PFSK-1 (cell line): ENCODE results near the gene MRPL27.

Experiments used
- FOXP2 ChIP-seq: optimal IDR thresholded peaks from 2 replicates; pipeline ENCODE3; 2011; ENCODE audit warnings: borderline replicate concordance, control low read depth, inconsistent platforms; ENCODE audit not compliant: insufficient read depth; ENCODE audit errors: extremely low read length, extremely low read depth
- POLR2AphosphoS5 ChIP-seq: IDR thresholded peaks from 2 replicates; pipeline ENCODE4 v1.6.1; 2012; ENCODE audit warnings: low read depth, mild to moderate bottlenecking, control low read depth, low read length, moderate library complexity
- SIN3A ChIP-seq: IDR thresholded peaks from 2 replicates; pipeline ENCODE4 v1.6.1; 2012; ENCODE audit warnings: mild to moderate bottlenecking, low read length, moderate library complexity, borderline replicate concordance; ENCODE audit not compliant: insufficient read depth
- TAF1 ChIP-seq: IDR thresholded peaks from 2 replicates; pipeline ENCODE4 v1.6.1; 2012; ENCODE audit warnings: low read length, control low read depth, borderline replicate concordance; ENCODE audit not compliant: insufficient read depth
- TF ChIP-seq, protein P1 (sequence below), 2 experiments: IDR thresholded peaks; 2 replicates each; pipeline versions ENCODE4 v1.6.1 to v1.8.0; 2011 to 2012; ENCODE audit warnings: low read depth in 2 of 2, low read length in 2 of 2, control low read depth in 1 of 2, inconsistent platforms in 1 of 2, mild to moderate bottlenecking in 1 of 2, moderate library complexity in 1 of 2; ENCODE audit not compliant: insufficient read depth in 1 of 2

The MRPL27 gene

DNA sequence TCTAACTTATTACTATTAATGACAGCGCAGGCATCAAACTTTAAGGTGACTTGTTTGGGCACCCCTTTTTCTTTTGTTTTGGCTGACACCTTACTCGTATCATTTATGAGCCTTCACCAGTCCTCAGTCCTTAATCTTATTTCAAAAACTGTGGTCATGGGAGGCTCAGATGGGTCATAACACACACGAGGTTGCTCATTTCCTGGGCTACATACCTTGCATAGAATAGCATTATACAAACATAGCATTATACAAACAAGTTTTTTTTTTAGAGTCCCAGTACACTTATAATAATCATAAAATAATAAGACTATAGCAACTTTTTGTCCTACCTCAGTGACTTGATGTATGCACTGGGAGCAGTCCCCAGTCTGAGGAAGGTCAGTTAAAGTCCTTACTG, 41.8 kb upstream of the MRPL27 start:
- TF ChIP-seq POLR2AphosphoS5 (no peak), TAF1 (no peak), FOXP2 (no peak), SIN3A (no peak)
- TF ChIP-seq, protein P1, sequence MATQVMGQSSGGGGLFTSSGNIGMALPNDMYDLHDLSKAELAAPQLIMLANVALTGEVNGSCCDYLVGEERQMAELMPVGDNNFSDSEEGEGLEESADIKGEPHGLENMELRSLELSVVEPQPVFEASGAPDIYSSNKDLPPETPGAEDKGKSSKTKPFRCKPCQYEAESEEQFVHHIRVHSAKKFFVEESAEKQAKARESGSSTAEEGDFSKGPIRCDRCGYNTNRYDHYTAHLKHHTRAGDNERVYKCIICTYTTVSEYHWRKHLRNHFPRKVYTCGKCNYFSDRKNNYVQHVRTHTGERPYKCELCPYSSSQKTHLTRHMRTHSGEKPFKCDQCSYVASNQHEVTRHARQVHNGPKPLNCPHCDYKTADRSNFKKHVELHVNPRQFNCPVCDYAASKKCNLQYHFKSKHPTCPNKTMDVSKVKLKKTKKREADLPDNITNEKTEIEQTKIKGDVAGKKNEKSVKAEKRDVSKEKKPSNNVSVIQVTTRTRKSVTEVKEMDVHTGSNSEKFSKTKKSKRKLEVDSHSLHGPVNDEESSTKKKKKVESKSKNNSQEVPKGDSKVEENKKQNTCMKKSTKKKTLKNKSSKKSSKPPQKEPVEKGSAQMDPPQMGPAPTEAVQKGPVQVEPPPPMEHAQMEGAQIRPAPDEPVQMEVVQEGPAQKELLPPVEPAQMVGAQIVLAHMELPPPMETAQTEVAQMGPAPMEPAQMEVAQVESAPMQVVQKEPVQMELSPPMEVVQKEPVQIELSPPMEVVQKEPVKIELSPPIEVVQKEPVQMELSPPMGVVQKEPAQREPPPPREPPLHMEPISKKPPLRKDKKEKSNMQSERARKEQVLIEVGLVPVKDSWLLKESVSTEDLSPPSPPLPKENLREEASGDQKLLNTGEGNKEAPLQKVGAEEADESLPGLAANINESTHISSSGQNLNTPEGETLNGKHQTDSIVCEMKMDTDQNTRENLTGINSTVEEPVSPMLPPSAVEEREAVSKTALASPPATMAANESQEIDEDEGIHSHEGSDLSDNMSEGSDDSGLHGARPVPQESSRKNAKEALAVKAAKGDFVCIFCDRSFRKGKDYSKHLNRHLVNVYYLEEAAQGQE (IDR thresholded peaks at IDR 0.05; ENCODE audit: insufficient read depth in 1 of 2, low read depth in 2 of 2, low read length in 2 of 2), result no peak

DNA sequence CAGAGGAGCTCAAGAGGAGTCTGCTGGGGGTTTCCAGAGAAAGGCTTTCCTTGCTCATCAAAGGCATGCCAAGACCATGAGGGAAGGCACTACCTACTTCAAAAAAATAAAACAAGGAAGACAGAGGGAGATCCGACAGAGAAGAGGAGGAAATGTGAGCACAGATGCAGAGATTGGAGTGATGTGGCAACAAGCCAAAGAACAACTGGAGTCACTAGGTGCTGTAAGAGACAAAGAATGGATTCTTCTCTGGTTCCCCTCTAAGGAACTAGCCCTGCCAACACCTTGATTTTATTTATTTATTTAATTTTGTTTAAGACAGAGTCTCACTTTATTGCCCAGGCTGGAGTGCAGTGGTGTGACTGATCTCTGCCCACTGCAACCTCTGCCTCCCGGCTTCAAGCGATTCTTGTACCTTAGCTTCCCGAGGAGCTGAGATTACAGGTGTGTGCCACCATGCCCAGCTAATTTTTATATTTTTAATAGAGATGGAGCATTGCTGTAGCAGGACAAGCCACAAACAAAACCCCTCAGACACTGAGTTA, 39.3 kb upstream of the MRPL27 start:
- TF ChIP-seq SIN3A (no peak), POLR2AphosphoS5 (no peak), TAF1 (no peak), FOXP2 (no peak)
- TF ChIP-seq, protein P1 (IDR thresholded peaks at IDR 0.05; ENCODE audit: insufficient read depth in 1 of 2, low read depth in 2 of 2, low read length in 2 of 2), result no peak

DNA sequence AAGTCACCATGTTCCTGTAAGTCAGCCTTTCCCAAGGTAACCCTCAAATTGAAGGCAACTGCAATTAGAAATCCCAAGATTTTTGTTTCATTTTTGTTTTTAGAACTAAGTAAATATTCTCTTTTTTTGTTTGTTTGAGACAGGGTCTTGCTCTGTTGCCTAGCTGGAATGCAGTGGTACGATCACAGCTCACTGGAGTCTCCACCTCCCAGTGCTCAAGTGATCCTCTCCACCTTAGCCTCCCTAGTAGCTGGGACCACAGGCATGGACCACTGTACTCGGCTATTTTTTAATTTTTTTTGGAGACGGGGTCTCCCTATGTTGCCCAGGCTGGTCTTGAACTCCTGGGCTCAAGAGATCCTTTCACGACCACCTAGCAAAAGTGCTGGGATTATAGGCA, 34.9 kb upstream of the MRPL27 start:
- TF ChIP-seq FOXP2, result no peak
- TF ChIP-seq SIN3A, result no peak
- TF ChIP-seq POLR2AphosphoS5, result no peak

DNA sequence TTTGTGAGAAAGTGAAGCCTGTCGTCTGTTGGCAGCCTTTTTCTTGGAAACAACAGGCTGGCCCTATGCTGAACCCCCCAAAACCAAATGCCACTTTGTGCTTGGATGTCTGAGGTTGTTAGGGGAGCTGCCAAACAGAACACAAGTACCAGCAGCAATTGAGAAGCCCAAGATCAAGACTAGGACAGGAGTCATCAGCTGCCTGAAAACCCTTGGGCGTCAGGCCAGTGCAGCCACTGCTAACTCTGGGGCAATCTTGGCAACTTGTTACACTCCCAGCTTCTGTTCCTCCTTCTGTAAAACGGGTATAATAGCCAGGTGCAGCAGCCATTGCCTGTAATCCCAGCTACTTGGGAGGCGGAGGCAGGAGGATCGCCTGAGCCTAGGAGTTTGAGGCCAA, 33.6 kb upstream of the MRPL27 start:
- TF ChIP-seq FOXP2 (no peak), SIN3A (no peak), POLR2AphosphoS5 (no peak), TAF1 (no peak)
- TF ChIP-seq, protein P1 (IDR thresholded peaks at IDR 0.05; ENCODE audit: insufficient read depth in 1 of 2, low read depth in 2 of 2, low read length in 2 of 2), result no peak

DNA sequence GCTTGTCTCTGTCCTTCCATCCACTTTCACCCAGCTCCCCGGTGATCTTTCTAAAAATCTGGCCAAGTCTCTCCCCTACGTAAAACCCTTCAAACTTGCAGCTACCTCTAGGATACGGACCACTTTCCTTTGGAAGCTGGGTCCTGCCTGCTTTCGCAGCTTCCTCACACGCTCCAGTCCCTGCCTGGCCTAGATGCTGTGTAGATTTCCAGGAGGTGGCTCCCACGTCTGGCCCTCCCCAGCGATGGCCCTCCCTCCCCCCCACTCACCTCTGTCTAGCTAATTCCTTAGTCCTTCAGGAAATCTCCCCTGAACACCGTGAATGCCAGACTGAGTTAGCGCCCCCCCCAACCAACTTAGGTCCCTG, 24.9 kb upstream of the MRPL27 start:
- TF ChIP-seq FOXP2, result no peak
- TF ChIP-seq POLR2AphosphoS5, result no peak
- TF ChIP-seq SIN3A, result no peak
- TF ChIP-seq, protein P1 (IDR thresholded peaks at IDR 0.05; ENCODE audit: insufficient read depth in 1 of 2, low read depth in 2 of 2, low read length in 2 of 2), result no peak
- TF ChIP-seq TAF1, result no peak
